Endothelial cell of umbilical vein (primary cell): ENCODE measurements around the gene MIGA1. TPM values are rescaled to one million over a fixed set of nuclear protein-coding genes. Genes with fewer than 3 reads are reported as not detected.
"Not testable (repeated sequence)": the region's sequence is repeated elsewhere in the genome, so short reads cannot be mapped to it uniquely, and the experiment has no call there.

Source experiments
- BruUV-seq: library from RNA; stranded (reverse); fragments of 400-500 nt; replicated peaks from 2 replicates; lab custom pipeline; 2021; lab: Mats Ljungman, UMichigan
- CTCF ChIA-PET: fragments of 300-600, 350-600 bp; sonication (Branson Sonifier 250); formaldehyde crosslinking; loops from one replicate; lab custom pipeline; 2021; ENCODE audit warnings: antibody characterized with exemption, inconsistent platforms; lab: Charles Lee
- POLR2A ChIA-PET: fragments of 300-600, 350-600 bp; sonication (Branson Sonifier 250); formaldehyde crosslinking; loops from one replicate; lab custom pipeline; 2021; ENCODE audit warnings: antibody characterized with exemption, inconsistent platforms; lab: Charles Lee
- DNase-seq: peaks from one replicate; pipeline ENCODE4 v3.0.0-alpha.2; 2011; ENCODE audit warnings: low read depth, low spot score
- FAIRE-seq: peaks from 2 replicates; lab custom pipeline; 2011; peaks lifted over from hg19 to GRCh38; lab: Jason Lieb, UNC
- H2AFZ ChIP-seq: 2 replicates; pipeline ENCODE4 v1.6.0; 2012; ENCODE audit warnings: low read depth, low read length, control low read depth, inconsistent platforms
- H3K27ac ChIP-seq: 2 replicates; pipeline ENCODE4 v1.5.1; 2011; ENCODE audit warnings: low read depth, mild to moderate bottlenecking, control low read depth, low read length, moderate library complexity; ENCODE audit not compliant: insufficient read depth
- H3K27me3 ChIP-seq, 2 experiments: 2 replicates each; pipeline versions ENCODE4 v1.6.0 to v1.6.1; 2011; ENCODE audit warnings: low read length in 2 of 2, mixed read lengths in 1 of 2; ENCODE audit not compliant: control insufficient read depth in 2 of 2, insufficient read depth in 2 of 2
- H3K36me3 ChIP-seq, 2 experiments: 2 replicates in 1 of 2; 3 replicates in 1 of 2; pipeline ENCODE4 v1.5.1; 2011; ENCODE audit warnings: low read length in 2 of 2, mild to moderate bottlenecking in 1 of 2, moderate library complexity in 1 of 2; ENCODE audit not compliant: control insufficient read depth in 2 of 2, insufficient read depth in 2 of 2; ENCODE audit errors: extremely low read depth in 1 of 2
- H3K4me1 ChIP-seq: 3 replicates; pipeline ENCODE4 v1.5.1; 2011; ENCODE audit warnings: mild to moderate bottlenecking, low read length; ENCODE audit not compliant: control insufficient read depth, insufficient read depth; ENCODE audit errors: extremely low read depth
- H3K4me2 ChIP-seq: 2 replicates; pipeline ENCODE4 v1.6.1; 2011; ENCODE audit warnings: low read length, control low read depth, mixed read lengths; ENCODE audit not compliant: insufficient read depth
- H3K4me3 ChIP-seq, 3 experiments: fragments of 200-600 bp in 1 of 3; sonication (generic), shearing (Covaris generic) in 1 of 3; replicated peaks in 1 of 3; 2 replicates each; pipeline ENCODE4 v1.5.1; 2011 to 2016; ENCODE audit warnings: control low read depth in 3 of 3, low read length in 3 of 3, mild to moderate bottlenecking in 2 of 3, inconsistent platforms in 1 of 3, low read depth in 1 of 3, moderate library complexity in 1 of 3; ENCODE audit not compliant: insufficient read depth in 1 of 3
- H3K79me2 ChIP-seq: 2 replicates; pipeline ENCODE4 v1.6.0; 2012; ENCODE audit warnings: low read length, inconsistent platforms; ENCODE audit not compliant: control insufficient read depth, insufficient read depth
- H3K9ac ChIP-seq: replicated peaks from 2 replicates; pipeline ENCODE3; 2011; ENCODE audit warnings: low read length, control low read depth; ENCODE audit not compliant: insufficient read depth; ENCODE audit errors: extremely low read depth
- H3K9me1 ChIP-seq: replicated peaks from 3 replicates; pipeline ENCODE4 v1.6.0; 2011; ENCODE audit warnings: mild to moderate bottlenecking, low read length; ENCODE audit not compliant: control insufficient read depth, insufficient read depth; ENCODE audit errors: extremely low read depth
- H3K9me3 ChIP-seq: replicated peaks from 2 replicates; pipeline ENCODE4 v1.5.1; 2012; ENCODE audit warnings: low read length, inconsistent platforms; ENCODE audit not compliant: control insufficient read depth, insufficient read depth
- H4K20me1 ChIP-seq: replicated peaks from 2 replicates; pipeline ENCODE3; 2011; ENCODE audit warnings: mild to moderate bottlenecking, low read length; ENCODE audit not compliant: control insufficient read depth, insufficient read depth; ENCODE audit errors: extremely low read depth
- EZH2 ChIP-seq: IDR thresholded peaks from 2 replicates; pipeline ENCODE4 v1.6.1; 2012; ENCODE audit warnings: borderline replicate concordance, low read depth, mild to moderate bottlenecking, moderate library complexity, low read length, inconsistent platforms; ENCODE audit not compliant: severe bottlenecking
- FOS ChIP-seq: IDR thresholded peaks from 2 replicates; pipeline ENCODE4 v1.6.1; 2011; ENCODE audit warnings: mild to moderate bottlenecking, low read length, moderate library complexity, borderline replicate concordance; ENCODE audit not compliant: insufficient read depth
- MAX ChIP-seq: IDR thresholded peaks from 2 replicates; pipeline ENCODE4 v1.6.1; 2011; ENCODE audit not compliant: insufficient read depth, insufficient read length
- dilution Hi-C: fragments of 300-500 bp; cut with MboI; formaldehyde crosslinking; loops from one replicate; pipeline ENCODE4 v1.15.0; 2019; ENCODE audit warnings: low sequenced_read_pairs; ENCODE audit not compliant: extremely low pct_ligation_motif_present
- intact Hi-C: fragments of 100-400 bp; cut with micrococcal nuclease; formaldehyde crosslinking; loops from one replicate; pipeline ENCODE4 v1.10.0; 2022
- polyA plus RNA-seq, 4 experiments: library from polyadenylated mRNA; depleted of rRNA in 3 of 4; stranded (reverse) in 3 of 4; unstranded in 1 of 4; fragments of >200 nt; gene quantifications; 2 replicates each; pipeline versions ENCODE4 v1.2.1 to v1.2.3, GENCODE V29; 2011 to 2012; ENCODE audit warnings: missing spikeins in 1 of 4
- total RNA-seq: library from RNA; stranded (reverse); gene quantifications from 2 replicates; pipeline ENCODE4 v1.2.3, GENCODE V29; 2021

The MIGA1 gene
- total and polyA plus RNA-seq, 2 donors (not counting 3 experiments of a cell fraction or from before 2014, with no cell fraction given) = 2.8 to 14.6 TPM

GRCh38 chr1:77803371-77803770 is 23.9 kb downstream of the MIGA1 start:
- Histone ChIP-seq H3K27me3 (no peaks in the 10 kb centered on the region), H3K9me1 (no peaks in the 10 kb centered on the region), H2AFZ (no peak overlapping the region), H3K9ac (no peak overlapping the region), H3K4me2 (no peak overlapping the region), H4K20me1 (no peaks in the 10 kb centered on the region), H3K4me3 (no peak overlapping the region), H3K79me2 (peaks cover 3% of the 10 kb centered on the region), H3K36me3 (peaks cover 3 to 4% of the 10 kb centered on the region in 2 experiments), H3K4me1 (peaks cover under 1% of the 10 kb centered on the region), H3K27ac (no peak overlapping the region), H3K9me3 (no peaks in the 10 kb centered on the region)
- CTCF ChIA-PET = interaction anchor here (1.2 kb wide), 1 partner anchor 11 kb away, joined by 4 read pairs; no protein-coding TSS in a partner anchor
- dilution Hi-C loops = no loop called here
- POLR2A ChIA-PET = no interaction called here
- FAIRE-seq (no peak), DNase-seq (no peak)
- TF ChIP-seq MAX (no peak), EZH2 (no peak), FOS (no peak)
- no TSS peak for BruUV-seq
- intact Hi-C loops = no loop called here

- intact Hi-C loops = loop anchor here (1.0 kb wide), 1 partner anchor 9 kb away; no protein-coding TSS in a partner anchor
- H3K27me3 ChIP-seq, H2AFZ ChIP-seq, H3K4me1 ChIP-seq, DNase-seq, H3K4me2 ChIP-seq, FAIRE-seq, CTCF ChIA-PET, H3K9me3 ChIP-seq, dilution Hi-C loops, POLR2A ChIA-PET, H3K9ac ChIP-seq, BruUV-seq, H3K9me1 ChIP-seq, H3K27ac ChIP-seq, H3K4me3 ChIP-seq, H4K20me1 ChIP-seq, H3K79me2 ChIP-seq: not testable (repeated sequence)
- H3K36me3 ChIP-seq = peaks cover 6 to 13% of the 10 kb centered on the region in 2 experiments
Observed at GRCh38 chr1:77809787-77810462, 30.5 kb downstream of the MIGA1 start.

GRCh38 chr1:77811589-77811988 is 32.1 kb downstream of the MIGA1 start:
- H3K27me3 ChIP-seq, dilution Hi-C loops, H3K4me3 ChIP-seq, BruUV-seq, FAIRE-seq, H3K9ac ChIP-seq, H3K4me1 ChIP-seq, H3K9me1 ChIP-seq, H3K4me2 ChIP-seq, intact Hi-C loops, H3K27ac ChIP-seq, H4K20me1 ChIP-seq, POLR2A ChIA-PET, DNase-seq, H3K79me2 ChIP-seq, H2AFZ ChIP-seq, H3K9me3 ChIP-seq: not testable (repeated sequence)
- CTCF ChIA-PET = interaction anchor here (1.1 kb wide), 1 partner anchor 88 kb away, joined by 3 read pairs; no protein-coding TSS in a partner anchor
- H3K36me3 ChIP-seq = peaks cover 6 to 13% of the 10 kb centered on the region in 2 experiments
